Colon (tissue), 2 donors: Measurements from ENCODE around the gene FAM3B.

ENCODE experiments used
- FAIRE-seq: peaks from 2 replicates; lab custom pipeline; 2012; peaks lifted over from hg19 to GRCh38; lab: Jason Lieb, UNC
- donor health status: control.
- donor health status: control.

FAM3B gene

DNA sequence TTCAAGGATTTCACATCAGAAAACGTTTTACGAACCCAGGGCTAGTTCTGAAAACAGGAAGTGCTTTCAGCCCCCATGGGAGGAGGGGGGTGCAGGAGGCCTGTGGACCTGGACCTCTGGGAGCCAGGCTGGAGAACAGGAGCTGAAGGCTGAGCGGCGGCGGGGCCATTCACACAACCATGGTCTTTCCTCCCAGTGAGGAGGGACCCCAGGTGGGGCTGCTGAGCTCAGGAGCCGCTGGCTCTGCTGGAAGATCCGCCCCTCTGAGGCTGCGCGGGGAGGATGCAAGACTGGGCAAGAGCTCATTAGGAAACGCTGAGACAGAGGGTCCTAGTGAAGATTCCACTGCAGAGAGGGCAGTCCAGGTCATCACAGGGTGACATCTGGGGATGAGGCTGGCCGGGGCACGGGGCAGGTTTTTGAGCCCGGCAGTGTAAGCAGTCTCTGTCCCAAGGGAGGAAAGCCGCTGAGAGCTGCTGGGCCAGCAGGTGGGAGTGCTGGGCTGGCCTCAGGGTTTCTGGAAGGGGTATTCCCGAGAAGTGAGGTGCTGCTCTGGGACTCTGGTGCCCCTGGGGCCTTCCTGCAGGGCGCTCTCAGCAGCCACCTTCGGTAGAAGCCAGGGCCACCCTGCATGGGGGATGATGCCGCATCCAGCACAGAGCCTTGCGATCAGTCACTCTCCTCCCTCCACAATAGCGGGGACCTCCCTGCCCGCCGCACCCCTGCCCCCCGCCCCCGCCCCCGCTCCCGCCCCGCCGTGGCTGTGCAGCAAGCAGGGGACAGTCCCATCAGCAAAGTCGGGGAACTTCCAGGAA lies 52.7 kb downstream of the FAM3B start:
- no peak for FAIRE-seq

DNA sequence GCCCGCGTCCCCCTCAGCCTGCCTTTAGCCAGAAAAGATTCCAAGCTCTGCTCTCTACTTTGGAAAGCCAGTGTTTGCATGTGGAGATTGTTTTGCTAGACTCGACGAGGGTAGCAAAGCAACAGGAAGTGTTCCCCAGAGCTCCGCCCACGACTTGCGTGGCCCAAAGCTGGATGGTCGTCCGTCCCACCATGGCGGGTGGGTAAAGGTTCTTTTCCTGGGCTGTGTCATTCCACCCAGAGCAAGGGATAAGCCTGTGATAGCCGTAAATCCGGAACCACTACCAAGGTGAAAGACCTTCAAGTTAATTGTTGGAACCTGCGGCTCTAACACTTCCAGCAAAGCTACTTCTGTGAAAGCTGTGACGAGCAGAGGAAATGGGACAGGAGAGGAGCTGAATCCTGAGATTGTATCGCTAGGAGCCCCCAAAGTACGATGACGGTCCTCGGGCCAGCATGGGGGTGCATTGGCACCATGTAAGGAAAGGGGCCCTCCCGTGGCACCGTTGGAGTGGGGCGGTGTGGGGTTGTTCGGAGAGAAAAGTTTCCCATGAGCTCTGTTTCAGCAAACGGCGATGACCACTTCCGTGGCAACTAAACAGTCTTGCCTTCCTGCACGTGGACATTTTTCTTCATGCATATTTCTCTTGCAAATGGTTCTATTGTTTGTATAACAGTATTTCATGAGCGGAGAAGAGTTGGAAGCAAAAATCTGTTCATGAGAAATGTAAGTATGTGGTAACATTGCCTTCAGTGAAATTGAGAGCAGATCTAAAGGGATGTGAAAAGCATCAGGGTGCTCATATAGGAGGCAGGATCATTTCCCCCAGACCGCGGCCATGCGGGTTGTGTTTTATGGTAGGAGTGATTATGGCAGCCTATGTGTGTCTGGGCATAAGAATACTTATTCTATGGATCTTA lies 53.6 kb downstream of the FAM3B start:
- FAIRE-seq = no peak

DNA sequence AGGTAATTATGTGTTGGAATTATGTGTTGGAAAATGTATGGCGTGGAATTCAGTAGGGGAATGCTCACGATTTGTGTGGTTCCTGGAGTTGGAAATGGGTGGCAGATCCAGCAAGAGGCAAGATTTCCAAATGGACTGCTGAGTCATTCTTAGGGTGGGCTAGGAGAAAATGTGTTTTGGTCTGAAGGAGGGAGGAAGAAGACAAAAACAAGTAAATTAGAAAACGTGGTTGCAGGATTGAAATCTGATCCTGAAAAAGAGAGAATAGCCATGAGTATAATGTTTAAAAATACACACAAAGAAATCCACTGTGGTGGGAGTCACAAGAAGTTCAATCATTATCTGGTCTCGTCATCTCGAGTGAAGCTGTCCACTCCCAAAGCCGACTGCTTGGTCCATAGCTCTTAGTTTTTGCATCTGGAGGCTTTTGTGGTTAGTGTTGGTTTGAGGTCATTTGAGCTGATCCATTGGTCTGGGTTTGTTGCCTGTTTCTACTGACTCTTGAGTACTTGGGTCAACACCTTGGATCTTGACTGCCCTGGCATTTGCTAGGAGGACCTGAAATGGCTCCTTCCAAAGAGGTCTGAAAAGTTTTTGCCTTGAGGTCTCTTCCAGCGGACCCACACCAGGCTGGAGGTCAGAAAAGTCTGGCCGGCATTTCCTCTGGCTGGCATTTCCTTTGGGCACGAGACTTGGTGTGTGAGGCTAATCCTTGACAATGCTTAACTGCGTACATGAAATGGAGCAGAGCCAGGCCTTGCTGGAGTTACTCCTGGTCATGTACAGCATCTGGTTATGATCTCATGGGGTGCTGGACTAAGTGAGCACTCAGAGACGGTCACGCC lies 54.5 kb downstream of the FAM3B start:
- FAIRE-seq = no peak

DNA sequence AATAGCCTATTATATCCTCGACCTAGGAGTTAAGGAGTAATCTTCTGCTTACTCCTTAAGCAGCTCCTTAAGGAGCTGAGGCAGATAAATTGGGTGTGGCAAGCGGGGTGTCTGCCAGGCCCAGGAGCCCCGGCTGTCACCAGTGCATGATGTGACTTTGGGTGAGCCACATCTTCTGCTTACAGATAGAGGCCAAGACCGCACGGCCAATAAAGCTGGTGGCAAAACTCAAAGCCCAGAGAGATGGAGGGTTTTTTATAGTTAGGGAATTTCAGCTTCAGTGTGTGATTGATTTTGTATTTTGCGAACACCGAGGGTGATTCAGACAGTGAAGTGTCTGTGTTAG lies 55.1 kb downstream of the FAM3B start:
- FAIRE-seq = no peak

DNA sequence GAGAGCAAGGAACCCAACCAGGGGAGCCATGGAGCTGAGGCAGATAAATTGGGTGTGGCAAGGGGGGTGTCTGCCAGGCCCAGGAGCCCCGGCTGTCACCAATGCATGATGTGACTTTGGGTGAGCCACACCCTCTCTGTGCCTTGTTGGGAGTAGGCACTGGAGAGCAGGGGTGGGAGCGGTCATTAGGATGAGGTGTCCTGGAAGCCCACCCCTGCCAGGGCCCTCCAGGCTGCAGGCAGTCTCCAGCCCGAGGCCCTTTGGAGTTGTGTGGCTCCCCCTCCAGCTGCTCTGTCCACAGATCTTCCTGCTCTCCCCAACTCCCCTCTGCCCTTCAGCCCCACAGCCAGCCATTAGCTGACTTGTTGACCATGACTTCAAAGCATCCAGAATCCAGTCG lies 56.7 kb downstream of the FAM3B start:
- no peak for FAIRE-seq

DNA sequence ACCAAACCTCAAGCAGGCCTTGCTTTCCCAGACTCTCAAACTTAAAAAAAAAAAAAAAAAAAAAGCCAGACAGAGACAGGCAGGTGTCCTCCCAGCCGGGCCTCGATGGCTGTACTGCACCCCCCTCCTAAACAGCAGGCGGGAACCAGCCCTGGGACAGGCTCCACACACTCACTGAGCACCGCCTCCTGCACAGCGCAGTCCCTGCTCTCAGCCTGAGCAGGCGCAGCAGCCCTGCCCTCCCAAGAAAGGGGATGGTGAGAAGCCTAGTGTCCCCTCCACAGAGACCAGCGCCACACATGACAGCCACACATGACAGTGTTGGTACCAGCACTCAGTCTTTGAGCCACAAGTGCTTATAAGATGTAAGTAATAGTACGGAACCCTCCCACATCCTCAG lies 57.2 kb downstream of the FAM3B start:
- FAIRE-seq = no peak

DNA sequence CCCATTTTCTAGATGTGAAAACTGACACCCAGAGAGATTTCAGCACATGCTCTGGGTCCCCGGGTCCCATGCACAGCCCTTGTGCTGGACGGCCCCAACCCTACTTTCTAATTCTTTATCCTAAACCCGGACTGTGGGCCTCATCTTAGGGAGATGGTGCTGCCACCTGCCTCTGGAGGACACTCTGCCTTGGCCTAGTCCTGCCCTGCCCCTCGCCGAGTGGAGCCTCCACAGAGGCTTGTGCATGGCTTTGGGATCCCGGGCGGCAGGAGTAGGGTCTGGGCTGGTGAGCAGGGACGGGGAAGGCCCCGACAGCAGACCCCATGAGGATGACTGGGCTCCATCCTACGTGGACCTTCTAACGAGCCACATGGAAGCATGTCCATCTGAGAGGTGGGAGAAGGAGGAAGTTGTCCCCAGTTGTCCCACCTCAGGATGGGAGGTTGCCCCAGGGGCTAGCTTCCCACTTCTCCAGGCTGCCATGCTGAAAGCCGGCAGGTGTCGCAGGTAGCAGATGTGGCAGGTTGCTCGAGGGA lies 57.6 kb downstream of the FAM3B start:
- no peak for FAIRE-seq

DNA sequence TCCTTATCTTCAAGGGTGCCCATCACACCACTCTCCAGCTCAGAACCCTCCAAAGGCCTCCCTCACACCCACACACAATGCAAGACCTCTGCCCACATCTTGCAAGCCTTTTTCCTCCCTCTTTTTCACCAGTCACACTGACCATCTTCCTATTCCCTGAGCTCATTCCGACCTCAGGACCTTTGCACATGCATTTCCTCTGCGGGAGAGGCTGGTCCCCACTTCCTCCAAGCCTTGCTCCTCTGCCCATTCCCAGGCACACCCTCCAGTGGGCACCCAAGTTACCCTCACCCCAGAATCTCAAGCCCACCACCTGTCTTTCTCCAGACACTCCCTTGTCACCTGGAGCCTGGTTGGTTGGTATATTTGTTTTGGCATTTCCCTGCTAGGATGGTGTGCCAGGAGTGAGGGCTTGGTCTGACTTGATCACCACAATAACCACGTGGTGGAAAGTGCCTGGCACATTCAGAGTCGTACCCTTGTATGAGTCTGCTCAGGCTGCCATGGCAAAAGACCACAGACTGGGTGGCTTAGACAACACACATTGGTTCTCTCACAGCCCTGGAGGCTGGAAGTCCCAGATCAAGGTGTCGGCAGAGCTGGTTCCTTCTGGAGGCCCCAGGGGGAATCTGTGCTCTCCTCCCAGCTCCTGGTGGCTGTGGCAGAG lies 58.4 kb downstream of the FAM3B start:
- FAIRE-seq = no peak

DNA sequence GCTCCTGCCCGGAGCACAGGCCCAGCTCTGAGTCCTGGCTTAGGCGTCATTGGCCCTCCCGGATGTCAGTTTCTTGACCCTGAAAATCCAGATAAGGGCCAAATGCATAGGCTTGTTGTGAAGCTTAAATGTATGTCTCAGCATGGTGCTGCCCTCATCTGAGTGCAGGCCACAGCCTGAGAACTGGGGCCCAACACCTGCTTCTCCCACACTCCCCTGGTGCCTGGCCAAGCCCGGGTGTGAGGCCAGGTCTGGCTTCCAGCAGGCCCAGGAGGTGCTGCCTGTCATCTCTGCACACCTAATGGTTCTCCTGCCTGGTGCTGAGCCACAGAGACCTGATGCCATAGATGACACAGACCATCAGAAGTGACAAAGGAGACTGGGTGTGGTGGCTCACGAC lies 59.3 kb downstream of the FAM3B start:
- no peak for FAIRE-seq

DNA sequence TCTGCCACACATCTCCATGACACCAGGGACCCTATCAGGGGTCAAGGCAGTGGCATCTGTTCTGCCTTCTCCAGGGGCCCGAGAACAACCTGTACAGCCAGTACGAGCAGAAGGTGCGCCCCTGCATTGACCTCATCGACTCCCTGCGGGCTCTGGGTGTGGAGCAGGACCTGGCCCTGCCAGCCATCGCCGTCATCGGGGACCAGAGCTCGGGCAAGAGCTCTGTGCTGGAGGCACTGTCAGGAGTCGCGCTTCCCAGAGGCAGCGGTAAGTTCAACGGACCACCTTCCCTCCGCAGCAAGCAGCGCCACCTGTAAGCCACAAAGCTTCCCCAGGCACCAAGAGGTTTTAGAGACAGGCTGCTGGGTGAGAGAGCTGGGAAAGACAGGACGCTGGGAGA lies 61.1 kb downstream of the FAM3B start:
- FAIRE-seq = no peak

DNA sequence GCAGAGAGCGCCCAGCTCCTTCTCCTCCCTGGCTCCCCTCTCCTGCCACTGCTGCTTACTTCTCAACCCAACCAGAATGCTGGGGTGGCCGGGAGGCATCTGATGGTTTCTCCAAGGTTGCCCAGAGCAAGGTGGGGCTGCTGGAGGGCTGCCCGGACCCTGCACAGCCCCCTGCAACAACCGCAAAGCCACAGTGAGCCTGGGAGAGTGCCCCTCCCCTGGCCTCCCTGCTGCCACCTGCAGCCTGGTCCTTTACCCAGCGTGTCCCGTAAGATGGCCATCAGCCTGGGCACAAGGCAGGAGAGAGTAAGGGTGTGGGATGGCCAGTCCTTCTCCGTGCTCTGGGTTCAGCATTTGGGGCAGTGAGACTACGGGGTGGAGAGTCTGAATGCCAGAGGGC lies 62.2 kb downstream of the FAM3B start:
- FAIRE-seq = no peak

DNA sequence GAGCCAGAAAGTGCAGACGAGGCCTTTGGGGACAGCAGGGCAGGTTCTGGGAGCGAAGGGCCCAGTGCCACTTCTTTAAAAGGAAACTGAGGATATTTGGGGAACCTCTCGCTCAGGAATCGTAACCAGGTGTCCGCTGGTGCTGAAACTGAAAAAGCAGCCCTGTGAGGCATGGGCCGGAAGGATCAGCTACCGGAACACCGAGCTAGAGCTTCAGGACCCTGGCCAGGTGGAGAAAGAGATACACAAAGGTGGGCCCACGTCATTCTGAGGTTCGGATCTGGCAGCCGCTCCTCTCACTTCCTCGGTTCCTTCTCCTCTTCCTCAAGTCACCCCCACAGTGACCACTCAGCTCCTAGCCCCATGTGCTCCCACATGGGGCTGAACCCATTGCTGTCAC lies 63.3 kb downstream of the FAM3B start:
- FAIRE-seq = no peak

DNA sequence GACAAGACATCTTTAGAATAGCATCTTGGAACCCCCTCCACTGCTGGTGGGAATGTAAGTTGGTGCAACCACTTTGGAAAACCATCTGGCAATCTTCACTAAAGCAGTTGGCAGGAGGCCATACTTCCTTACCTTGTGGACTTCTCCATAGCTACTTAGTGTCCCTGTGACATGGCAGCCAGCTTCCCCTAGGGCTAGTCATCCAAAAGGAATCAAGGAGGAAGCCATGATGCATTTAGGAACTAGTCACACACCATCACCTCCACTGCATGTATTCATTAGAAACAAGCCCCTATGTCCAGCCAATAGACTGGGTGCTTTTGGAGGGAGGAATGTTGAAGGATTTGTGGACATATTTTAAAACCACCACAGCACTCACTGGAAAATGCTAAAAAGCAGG lies 65.1 kb downstream of the FAM3B start:
- FAIRE-seq = no peak

DNA sequence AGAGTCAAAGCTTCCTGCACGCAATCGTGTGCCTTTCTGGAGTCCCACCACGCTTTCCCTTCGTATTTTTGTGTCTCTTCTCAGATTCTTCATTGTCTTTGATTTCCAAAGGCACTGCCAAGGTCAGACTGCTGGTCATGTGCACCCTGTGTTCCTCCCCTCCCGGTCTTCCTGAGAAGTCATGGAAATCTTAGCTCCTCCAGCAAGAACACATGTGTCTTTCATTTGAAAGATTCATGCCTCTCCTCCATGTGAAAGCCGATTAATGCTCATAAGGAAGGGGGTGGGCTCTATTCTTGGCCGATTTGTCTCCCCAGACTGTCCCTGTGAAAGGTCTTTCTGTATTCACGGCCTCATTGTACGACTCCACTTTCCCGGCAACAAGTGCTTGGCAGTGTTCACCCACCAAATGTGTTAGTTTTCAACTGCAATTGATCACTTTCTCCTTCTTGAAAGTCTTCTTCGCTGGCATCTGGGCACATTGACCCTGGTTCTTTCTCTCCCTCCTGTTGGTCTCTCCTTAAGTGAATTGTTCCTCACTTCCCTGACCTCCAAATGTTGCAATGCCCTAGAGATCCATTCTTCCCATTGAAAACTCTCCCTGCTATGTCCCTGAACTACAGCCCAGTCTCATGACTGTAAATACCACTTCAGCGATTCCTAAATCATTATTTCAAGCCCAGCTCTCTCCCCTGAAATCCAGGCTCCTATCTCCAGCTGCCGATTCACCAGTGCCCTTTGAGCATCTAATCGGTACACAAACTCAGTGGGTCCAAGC lies 70.6 kb downstream of the FAM3B start:
- no peak for FAIRE-seq

DNA sequence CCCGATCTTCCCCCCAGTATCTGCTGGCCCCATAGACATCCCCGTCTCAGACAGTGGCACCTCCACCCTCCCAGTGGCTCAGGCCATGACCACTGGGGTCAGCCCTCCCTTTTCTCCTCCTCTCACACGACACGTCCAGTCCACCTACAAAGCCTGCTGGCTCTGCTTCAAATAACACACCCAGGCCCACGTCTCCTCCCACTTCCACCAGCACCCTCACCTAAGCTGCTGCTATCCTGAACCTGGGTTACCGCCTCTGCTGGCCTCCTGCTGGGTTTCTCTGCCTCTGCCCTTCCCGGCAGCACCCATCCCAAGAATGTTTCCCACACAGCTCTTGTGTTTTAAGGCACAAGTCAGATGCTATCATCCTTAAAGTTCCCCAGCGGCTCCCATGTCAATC lies 71.2 kb downstream of the FAM3B start:
- FAIRE-seq = no peak

DNA sequence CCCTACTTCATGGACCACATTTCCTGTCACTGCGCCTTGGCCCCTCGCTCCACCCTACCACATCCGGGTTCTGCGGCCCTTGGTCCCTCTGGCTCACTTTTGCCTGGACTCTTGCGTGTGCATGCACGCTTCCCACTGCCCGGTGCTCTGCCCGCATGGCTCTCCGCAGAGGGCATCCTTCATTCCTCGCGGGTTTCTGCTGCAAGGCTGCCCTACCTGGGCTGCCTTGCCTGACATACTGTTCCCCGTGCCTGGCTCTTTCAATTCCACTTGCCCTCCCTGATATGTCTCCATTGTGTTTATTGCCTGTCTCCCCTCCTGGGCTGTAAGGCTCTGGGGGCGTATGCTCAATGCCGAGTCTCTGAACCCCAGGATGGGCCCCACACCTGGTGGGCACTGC lies 71.7 kb downstream of the FAM3B start:
- no peak for FAIRE-seq

DNA sequence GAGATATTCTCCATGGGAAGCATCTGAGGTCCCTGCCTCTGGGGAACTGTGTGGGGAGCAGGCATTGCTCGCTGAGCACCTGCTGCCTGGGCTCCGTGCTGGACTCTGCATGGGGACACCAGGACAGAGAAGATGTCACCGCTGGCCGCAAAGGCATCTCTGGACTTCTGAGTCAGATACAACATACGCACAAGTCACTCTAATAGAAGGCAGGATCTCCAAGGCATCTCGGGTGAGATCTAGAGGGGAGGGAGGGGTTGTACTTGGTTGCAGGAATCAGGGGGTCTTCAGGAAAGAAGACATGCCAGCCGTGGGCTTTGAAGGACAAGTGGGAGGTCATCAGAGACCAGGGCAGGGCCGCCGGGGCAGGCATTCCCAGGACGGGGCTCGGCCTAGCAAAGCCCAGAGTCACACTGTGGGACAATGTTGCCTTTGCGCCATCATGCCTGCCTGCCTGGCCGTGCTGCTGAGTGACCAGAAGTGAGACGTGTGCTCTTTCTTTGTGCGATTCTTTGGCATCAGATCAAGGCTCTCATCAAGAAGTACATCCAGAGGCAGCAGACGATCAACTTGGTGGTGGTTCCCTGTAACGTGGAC lies 73.5 kb downstream of the FAM3B start:
- no peak for FAIRE-seq

DNA sequence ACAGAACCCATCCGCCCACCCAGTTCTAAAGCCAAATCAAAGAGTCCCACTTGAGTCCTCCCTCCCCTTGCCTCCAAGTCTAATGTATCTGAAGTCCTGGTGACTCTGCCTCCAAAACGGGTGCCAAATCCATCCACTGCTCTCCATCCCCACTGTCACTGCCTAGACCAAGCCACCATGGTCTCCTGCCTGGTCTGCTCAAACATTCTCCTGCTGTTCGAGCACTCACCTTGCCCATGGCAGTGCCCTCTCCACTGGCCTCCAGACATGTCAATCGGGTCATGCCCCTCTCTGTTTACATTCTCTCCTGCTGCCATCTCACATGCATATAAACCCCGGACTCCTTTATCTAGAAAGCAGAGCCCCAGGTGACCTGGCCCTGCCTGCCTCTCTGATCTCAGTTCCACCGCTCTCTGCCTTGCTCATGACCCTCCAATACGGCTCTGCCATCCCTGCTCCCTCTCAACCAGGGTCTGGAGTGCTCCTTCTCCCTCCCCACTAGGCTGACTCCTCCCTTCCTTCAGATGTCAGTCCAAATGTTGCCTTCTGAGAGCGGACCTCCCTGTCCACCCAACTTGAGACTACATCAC lies 77.4 kb downstream of the FAM3B start:
- no peak for FAIRE-seq

DNA sequence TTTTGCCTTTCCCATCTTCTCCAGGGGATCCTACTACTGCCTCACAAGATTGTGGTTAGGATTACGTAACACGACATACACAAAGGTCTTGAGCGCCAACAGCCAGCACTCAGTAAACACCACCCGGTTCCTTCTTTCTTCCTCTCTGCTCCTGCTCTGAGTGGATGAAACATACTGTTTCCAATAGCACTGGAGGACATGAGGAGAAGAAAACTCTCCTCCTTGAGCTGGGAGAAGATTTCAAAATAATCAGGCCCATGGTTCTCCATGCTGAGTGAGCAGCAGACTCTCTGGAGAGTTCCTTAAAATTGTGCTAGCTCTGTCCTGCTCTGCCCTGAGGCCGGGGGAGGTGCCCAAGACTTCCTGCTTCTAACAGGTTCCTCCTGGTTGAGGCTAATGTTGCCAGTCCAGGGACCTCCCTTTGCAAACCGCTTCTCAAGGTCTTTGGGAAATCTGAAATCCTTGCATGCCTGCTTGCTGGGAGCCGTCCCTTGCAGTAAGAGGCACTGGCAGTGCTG lies 80.0 kb downstream of the FAM3B start:
- no peak for FAIRE-seq

DNA sequence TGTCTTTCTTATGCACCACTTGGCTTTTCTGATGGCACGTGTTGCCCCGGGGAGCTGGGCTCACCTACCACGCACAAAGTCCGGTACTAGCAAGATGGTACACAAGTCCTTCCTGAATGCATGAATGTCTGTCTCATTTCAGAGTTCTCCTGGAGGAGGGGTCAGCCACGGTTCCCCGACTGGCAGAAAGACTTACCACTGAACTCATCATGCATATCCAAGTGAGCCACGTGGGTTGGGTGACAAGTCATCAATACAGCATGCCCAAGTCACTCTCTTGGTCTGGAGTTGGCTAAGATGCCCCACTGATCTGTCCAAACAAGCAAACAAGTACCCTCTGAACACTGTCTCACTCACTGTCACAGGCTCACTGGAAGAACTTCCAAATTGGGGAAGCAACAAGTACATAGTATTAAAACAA lies 80.9 kb downstream of the FAM3B start:
- FAIRE-seq = no peak
